ENCODE results near the gene YAP1.

- TF ChIP-seq GABPA (IDR thresholded peaks at IDR 0.05 in 1 of 2, conservative IDR thresholded peaks at IDR 0.05 in 1 of 2) (no peak), NR2F2 (IDR thresholded peaks at IDR 0.05) (no peak)
These were observed 170.1 kb downstream of the YAP1 start for GRCh38 chr11:102280245-102280833.

All from liver (tissue), 2 donors.